GM21526 (cell line): ENCODE data around the gene SORL1.

Source experiments
- ATAC-seq: cut with Tn5 transposase; IDR thresholded peaks from one replicate; pipeline ENCODE4 v1.9.1; 2021; ENCODE audit warnings: moderate library complexity; ENCODE audit not compliant: unreplicated experiment, low FRiP score

Gene SORL1

GRCh38 chr11:121534131-121535093 lies 82.3 kb downstream of the SORL1 start:
- ATAC-seq: no peak

- ATAC-seq: no peak
Observed at GRCh38 chr11:121535129-121535796, 83.1 kb downstream of the SORL1 start.

DNA sequence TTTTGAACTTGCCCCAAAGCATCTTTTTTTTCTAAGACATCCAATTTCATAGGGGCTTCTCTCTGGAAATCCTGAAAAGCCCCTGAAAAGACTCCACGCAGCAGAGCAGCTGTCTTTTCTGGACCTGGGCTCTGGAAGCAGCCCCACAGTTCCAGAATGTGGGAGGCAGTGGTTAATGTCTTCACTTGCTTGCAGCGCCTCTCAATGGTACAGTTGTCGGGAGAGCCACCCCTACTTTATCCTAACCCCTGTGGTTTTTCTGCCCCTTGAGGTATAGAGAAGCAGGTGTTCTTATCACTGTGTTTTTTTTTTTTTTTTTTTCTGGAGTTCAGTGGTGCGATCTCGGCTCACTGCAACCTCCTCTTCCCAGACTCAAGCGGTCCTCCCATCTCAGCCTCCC lies 84.0 kb downstream of the SORL1 start:
- no peak for ATAC-seq

DNA sequence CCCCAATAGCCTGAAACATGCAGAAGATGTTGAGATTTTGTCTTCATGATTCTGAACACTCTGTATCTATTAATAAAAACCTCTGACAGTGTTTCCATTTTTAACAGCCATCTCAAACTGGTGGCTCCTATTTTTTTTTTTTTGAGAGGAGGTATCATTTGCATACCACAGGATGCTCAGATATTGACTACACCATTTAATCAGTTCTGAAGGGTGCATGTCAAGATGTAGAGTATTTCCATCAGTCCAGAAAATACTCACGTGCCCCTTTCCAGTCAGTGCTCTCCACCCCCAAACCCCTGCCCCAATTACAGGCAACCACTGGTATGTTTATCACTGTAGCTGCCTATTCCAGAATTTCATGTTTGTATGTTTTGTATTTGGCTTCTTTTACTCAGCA lies 85.9 kb downstream of the SORL1 start:
- ATAC-seq: peak; percentile 71

GRCh38 chr11:121539000-121539399 lies 86.9 kb downstream of the SORL1 start:
- no peak for ATAC-seq

DNA sequence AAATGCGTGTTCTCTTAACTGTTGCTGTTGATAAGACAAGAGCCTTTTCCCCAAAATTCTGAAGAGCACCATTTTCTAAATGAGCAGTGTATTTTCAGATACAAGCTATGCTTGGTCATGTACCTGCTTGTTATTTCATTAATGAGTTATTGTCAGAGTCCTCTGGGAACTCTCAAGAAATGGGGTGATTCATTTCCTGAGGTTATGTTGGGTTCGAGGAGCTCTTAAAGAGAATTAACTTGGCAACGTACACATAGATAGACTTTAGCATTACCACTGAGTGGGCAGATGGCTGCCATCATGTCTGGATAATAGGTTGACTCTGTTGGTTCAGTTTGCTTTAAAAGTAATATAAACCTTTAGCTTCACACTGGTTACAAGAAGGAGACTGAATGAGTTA lies 88.5 kb downstream of the SORL1 start:
- no peak for ATAC-seq

DNA sequence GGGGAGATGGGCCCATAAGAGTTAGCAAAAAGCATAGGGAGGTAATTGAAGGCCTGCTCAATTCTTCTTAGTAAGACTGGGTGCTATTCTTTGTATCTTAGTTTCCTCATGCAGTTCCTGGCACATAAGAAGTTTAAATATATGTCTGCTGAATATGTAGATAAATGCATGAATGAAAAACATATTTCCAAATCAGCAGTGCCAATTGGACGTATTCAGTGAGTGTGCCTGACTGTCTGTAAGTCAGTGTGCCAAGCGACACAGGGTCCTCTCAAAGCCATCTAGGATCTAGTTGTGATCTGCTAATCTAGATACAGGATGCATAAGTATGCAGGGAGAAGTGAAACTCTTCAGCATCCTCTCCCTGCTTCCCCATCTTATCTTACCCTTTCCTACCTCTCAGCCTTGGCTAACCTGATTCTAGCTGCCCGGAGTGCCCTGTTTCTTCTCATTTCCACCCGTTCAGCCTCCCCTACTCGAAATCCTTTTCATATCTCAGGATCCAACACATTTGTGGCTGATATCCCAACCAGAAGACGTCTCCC lies 91.8 kb downstream of the SORL1 start:
- no peak for ATAC-seq

GRCh38 chr11:121544956-121545355 lies 92.8 kb downstream of the SORL1 start:
- ATAC-seq: no peak

DNA sequence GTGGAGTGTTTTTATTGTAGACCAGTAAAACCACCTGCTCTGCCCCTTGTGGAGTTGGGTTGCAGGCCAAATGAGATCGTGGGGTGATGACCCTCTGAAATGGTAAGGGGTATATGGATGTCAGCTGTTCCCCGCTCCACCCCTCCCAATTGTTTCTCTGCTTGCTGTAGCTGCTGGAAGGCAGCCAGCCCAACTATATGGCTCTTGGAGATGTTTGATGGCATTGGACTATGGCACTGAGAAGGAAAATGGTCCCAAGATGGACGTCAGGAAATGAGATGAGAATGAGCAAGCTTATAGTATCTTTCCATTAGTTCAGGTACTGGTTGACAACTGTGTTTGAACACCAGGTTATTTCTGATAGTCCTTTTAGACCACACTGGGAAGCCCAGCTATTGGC lies 95.5 kb downstream of the SORL1 start:
- no peak for ATAC-seq

- no peak for ATAC-seq
Observed at GRCh38 chr11:121550247-121551030, 98.3 kb downstream of the SORL1 start.

DNA sequence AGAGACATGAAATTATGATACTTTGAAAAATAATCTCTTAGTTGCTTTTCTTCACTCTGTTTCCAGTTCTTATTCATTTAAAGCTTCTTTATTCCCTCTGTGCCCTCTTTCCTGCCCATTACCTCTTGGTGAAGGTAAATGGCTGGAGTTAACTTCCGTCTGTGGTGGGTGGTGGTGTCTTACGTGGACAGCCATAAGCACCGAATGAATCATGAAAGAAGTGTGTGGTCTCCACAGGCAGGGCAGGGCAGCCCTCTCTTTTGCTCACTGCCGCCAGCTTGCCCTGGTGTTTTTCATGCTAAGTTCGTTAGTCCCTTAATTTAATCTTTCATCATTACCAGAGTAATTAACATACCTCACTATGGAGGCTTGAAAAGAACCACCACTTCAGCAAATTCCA lies 99.3 kb downstream of the SORL1 start:
- no peak for ATAC-seq

DNA sequence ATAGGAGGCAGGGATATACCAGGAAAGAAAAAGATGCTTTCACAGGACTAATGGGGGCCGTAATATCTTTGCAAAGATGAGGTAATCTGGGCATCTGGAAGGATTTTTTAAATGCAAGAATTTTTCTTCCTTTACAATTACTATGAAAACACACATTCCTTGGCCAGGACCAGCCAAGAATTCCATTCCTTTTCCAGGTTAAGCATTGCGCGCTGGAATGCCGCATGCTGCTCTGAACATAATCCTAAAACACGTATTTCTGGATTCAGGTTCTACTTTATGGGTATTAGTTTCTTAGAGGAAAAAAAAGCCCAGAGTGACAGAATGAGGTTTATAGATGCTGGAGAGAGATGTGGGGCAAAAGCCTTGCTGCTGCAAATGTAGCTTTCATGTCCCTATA lies 100.0 kb downstream of the SORL1 start:
- no peak for ATAC-seq

DNA sequence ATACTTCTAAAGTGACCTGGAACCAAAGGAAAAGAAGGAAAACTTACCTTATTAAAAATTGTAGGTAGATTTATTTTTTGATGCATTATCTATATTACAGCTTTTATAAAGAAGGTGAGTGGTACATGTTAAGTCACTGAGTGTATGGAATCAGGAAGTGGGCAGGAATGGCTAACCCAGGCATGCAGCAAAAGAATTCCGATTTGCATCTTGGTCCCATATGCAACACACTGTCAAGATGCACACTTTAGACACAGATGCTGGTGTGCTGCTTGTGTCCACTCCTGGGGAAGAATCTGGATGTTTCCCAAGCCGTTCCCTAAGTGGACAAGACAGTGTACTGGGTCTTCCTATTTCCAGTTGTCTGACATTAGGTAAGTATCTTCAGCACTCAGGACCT lies 100.5 kb downstream of the SORL1 start:
- ATAC-seq: no peak

GRCh38 chr11:121553389-121553788 lies 101.3 kb downstream of the SORL1 start:
- no peak for ATAC-seq

GRCh38 chr11:121553806-121554205 lies 101.7 kb downstream of the SORL1 start:
- ATAC-seq: no peak

DNA sequence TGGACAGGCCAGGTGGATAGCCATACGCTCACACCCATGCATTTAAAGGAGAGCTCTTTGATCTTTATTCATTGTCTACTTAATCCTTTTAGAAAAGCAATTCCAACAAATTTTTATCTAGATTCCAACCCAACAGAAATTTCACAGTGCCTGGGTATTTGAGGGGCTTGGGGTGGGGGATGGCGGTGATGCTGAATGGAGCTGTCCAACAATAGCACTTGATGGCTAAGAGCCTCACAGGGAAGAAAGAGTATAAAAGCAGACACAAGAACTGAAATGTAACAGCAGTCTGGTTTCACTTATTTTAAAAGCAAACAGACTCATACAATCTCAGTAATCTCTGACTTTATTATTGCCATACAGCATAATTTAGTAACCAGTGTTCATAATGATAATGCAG lies 102.4 kb downstream of the SORL1 start:
- ATAC-seq: no peak

DNA sequence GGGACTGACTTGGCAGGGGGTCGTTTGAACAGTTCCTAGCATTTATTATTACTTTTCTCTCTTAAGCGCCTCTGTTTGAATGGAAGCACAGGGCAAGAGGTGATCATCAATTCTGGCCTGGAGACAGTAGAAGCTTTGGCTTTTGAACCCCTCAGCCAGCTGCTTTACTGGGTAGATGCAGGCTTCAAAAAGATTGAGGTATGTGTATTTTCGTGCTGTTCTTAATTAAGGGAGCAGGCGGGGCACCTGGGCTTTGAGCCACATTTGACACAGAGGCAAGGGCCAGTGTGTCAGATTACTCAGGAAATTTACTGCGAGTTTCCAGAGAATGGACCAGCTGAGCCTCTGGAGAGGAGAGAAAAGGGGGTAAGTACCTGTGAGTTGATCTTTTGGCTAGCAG lies 103.0 kb downstream of the SORL1 start:
- ATAC-seq: no peak

GRCh38 chr11:121556937-121557336 lies 104.8 kb downstream of the SORL1 start:
- ATAC-seq: no peak

DNA sequence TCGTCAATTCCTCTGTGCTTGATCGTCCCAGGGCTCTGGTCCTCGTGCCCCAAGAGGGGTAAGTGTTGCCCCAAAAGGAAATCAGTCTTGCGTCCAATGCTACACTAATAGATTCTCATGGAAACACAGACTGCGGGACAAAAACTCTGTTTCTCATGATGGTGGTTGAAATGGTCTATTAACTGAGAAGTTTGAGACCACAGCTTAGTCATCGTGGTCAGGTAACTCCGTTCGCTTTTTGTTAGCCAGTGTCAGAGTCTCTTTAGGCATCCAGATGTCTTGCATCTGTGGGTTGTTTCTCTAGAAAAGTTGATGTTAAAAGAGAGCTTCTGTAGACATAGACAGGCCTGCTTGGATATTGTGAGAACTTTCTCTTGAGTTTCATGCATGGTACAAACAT lies 105.2 kb downstream of the SORL1 start:
- peak; percentile 64 for ATAC-seq

DNA sequence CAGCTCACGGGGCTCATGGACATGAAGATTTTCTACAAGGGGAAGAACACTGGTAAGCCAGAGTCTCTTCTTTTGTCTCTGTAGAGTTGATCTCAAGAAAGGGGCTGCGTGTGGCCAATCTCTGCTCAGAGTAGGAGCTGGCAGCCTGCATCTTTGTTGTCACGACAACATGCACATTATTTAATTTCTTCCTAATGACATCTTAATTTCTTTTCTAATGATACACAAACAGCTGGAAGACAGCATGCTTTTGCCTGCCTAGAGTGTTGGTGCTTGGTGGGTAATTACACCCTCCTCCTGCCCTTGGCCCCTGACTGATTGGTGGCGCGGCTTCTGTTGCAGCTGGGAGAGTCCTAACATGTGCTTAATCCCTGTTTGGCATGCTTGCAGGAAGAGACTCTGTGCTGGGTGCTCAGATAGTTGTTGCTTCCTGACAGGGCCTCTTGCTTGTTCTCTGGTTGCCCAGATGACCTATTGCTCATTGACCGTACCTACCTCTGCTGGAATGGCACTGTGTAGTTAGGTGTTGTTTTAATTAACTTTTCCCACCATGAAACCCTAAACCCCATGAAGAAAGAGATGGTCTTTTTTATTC lies 107.6 kb downstream of the SORL1 start:
- ATAC-seq: no peak
